RWPE2 (cell line): ENCODE measurements around the gene ANGPTL7.

Experiments used
- ATAC-seq: fragments of 200-7000 bp; cut with Tn5 transposase; 3 replicates; pipeline ENCODE4 v1.9.1; 2021; ENCODE audit warnings: low read depth
- DNase-seq: peaks from one replicate; pipeline ENCODE4 v3.0.0-alpha.2; 2020; ENCODE audit warnings: low spot score
- H3K27ac ChIP-seq: fragments of 450-650 bp; 2 replicates; pipeline ENCODE4 v1.5.1; 2017; ENCODE audit warnings: mild to moderate bottlenecking; ENCODE audit not compliant: poor library complexity, severe bottlenecking
- H3K27me3 ChIP-seq: fragments of 250-450 bp; sonication (Bioruptor Pico); 2 replicates; pipeline ENCODE4 v1.5.1; 2021; ENCODE audit warnings: mild to moderate bottlenecking, moderate library complexity; ENCODE audit not compliant: insufficient read depth, poor library complexity, severe bottlenecking
- H3K36me3 ChIP-seq: fragments of 250-450 bp; sonication (Bioruptor Pico); 2 replicates; pipeline ENCODE4 v1.5.1; 2020; ENCODE audit warnings: low read depth, mild to moderate bottlenecking, moderate library complexity
- H3K4me1 ChIP-seq: fragments of 250-450 bp; sonication (Bioruptor Pico); 2 replicates; pipeline ENCODE4 v1.5.1; 2021; ENCODE audit warnings: mild to moderate bottlenecking, moderate library complexity; ENCODE audit not compliant: insufficient read depth, poor library complexity, severe bottlenecking
- H3K4me3 ChIP-seq: fragments of 250-450 bp; sonication (Bioruptor Pico); 2 replicates; pipeline ENCODE4 v1.5.1; 2021; ENCODE audit warnings: mild to moderate bottlenecking, moderate library complexity; ENCODE audit not compliant: severe bottlenecking
- H3K9me3 ChIP-seq: fragments of 250-450 bp; sonication (Bioruptor Pico); 2 replicates; pipeline ENCODE4 v1.5.1; 2021; ENCODE audit warnings: mild to moderate bottlenecking, moderate library complexity; ENCODE audit not compliant: severe bottlenecking
- CTCF ChIP-seq: fragments of 450-650 bp; IDR thresholded peaks from one replicate; pipeline ENCODE4 v1.5.1; 2017; ENCODE audit warnings: mild to moderate bottlenecking, moderate library complexity; ENCODE audit not compliant: poor library complexity, severe bottlenecking

ANGPTL7 gene

GRCh38 chr1:11182884-11183283, 6.3 kb upstream of the ANGPTL7 start:
- Histone ChIP-seq H3K27ac (no peak overlapping the region), H3K4me3 (no peak overlapping the region), H3K36me3 (peaks cover 42% of the 10 kb centered on the region), H3K4me1 (no peaks in the 10 kb centered on the region), H3K27me3 (no peaks in the 10 kb centered on the region), H3K9me3 (no peaks in the 10 kb centered on the region)
- TF ChIP-seq CTCF, result no peak
- no peak for DNase-seq
- ATAC-seq, result no peak

- DNase-seq, result no peak
- no peak for ATAC-seq
- peaks cover 41% of the 10 kb centered on the region for H3K36me3 ChIP-seq
Measured at GRCh38 chr1:11184973-11185372, 4.2 kb upstream of the ANGPTL7 start.

GRCh38 chr1:11187000-11187399, 2.2 kb upstream of the ANGPTL7 start:
- H3K27ac ChIP-seq, result no peak overlapping the region
- H3K4me3 ChIP-seq, result no peak overlapping the region
- ATAC-seq (no peak), DNase-seq (no peak)
- TF ChIP-seq CTCF, result no peak
- peaks cover 50% of the 10 kb centered on the region for H3K36me3 ChIP-seq
- H3K27me3 ChIP-seq, result no peaks in the 10 kb centered on the region
- H3K9me3 ChIP-seq, result no peaks in the 10 kb centered on the region
- H3K4me1 ChIP-seq, result no peaks in the 10 kb centered on the region

More at GRCh38 chr1:11184973-11185372, 4.2 kb upstream of the ANGPTL7 start:
- H3K4me3 ChIP-seq, result no peak overlapping the region
- no peaks in the 10 kb centered on the region for H3K9me3 ChIP-seq
- H3K27ac ChIP-seq, result no peak overlapping the region
- TF ChIP-seq CTCF, result no peak
- H3K4me1 ChIP-seq, result no peaks in the 10 kb centered on the region
- H3K27me3 ChIP-seq, result no peaks in the 10 kb centered on the region

GRCh38 chr1:11187494-11187893, 1.7 kb upstream of the ANGPTL7 start:
- Histone ChIP-seq H3K27ac (no peak overlapping the region), H3K4me3 (no peak overlapping the region), H3K9me3 (no peaks in the 10 kb centered on the region), H3K36me3 (peaks cover 49% of the 10 kb centered on the region), H3K27me3 (no peaks in the 10 kb centered on the region), H3K4me1 (no peaks in the 10 kb centered on the region)
- DNase-seq (no peak), ATAC-seq (no peak)
- no peak for TF ChIP-seq CTCF

GRCh38 chr1:11187931-11188330, 1.2 kb upstream of the ANGPTL7 start:
- Histone ChIP-seq H3K27me3 (no peaks in the 10 kb centered on the region), H3K4me1 (no peaks in the 10 kb centered on the region), H3K36me3 (peaks cover 44% of the 10 kb centered on the region), H3K4me3 (no peak overlapping the region), H3K27ac (no peak overlapping the region), H3K9me3 (no peaks in the 10 kb centered on the region)
- DNase-seq, result no peak
- no peak for ATAC-seq
- no peak for TF ChIP-seq CTCF
